ENCODE measurements around the gene LYSET.
"Not testable (repeated sequence)": the region's sequence is repeated elsewhere in the genome, so short reads cannot be mapped to it uniquely, and the experiment has no call there.

- TF ChIP-seq CTCF, POLR2A (IDR thresholded peaks at IDR 0.05): not testable (repeated sequence)
Measured at GRCh38 chr14:93159625-93160352, 25.3 kb upstream of the LYSET start.

All from right lobe of liver (tissue), 4 donors.